GM06990 (cell line): Measurements from ENCODE around the gene DNAH1.

Experiments
- DNase-seq: peaks from one replicate; pipeline ENCODE4 v3.0.0-alpha.2; 2011; ENCODE audit not compliant: insufficient read length; ENCODE audit errors: extremely low read depth
- H3K27me3 ChIP-seq: replicated peaks from 2 replicates; pipeline ENCODE4 v1.6.0; 2011; ENCODE audit warnings: low read length; ENCODE audit not compliant: control insufficient read depth, insufficient read depth
- H3K36me3 ChIP-seq: 2 replicates; pipeline ENCODE4 v1.5.1; 2011; ENCODE audit warnings: low read length; ENCODE audit not compliant: control insufficient read depth, insufficient read depth
- H3K4me3 ChIP-seq: replicated peaks from 2 replicates; pipeline ENCODE4 v1.5.1; 2011; ENCODE audit warnings: low read depth, mild to moderate bottlenecking, control low read depth, low read length
- CTCF ChIP-seq: IDR thresholded peaks from 2 replicates; pipeline ENCODE4 v1.5.1; 2011; ENCODE audit warnings: low read length, control low read depth, mild to moderate bottlenecking, inconsistent platforms; ENCODE audit not compliant: insufficient read depth, poor library complexity, severe bottlenecking

DNAH1 gene

DNA sequence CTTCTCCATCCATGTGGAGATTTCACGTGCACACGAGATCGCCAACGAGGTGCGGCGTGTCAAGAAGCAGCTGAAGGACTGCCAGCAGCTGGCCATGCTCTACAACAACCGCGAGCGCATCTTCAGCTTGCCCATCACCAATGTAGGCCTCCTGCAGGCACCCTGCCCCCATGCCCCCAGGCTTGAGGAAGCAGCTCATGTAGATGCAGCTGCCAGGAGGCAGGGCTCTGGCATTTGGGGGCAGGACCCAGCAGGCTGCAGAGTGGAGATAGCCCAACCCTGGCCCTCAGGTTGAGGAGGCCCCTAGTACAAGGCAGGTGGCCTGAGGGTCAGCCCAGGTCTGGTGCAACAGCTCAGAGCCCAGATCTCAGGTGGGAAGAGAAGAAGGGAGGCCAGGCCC is 36.4 kb downstream of the DNAH1 start:
- no peak for TF ChIP-seq CTCF
- H3K36me3 ChIP-seq = peaks cover 25% of the 10 kb centered on the region
- no peaks in the 10 kb centered on the region for H3K27me3 ChIP-seq
- no peak for DNase-seq
- H3K4me3 ChIP-seq = no peak overlapping the region

DNA sequence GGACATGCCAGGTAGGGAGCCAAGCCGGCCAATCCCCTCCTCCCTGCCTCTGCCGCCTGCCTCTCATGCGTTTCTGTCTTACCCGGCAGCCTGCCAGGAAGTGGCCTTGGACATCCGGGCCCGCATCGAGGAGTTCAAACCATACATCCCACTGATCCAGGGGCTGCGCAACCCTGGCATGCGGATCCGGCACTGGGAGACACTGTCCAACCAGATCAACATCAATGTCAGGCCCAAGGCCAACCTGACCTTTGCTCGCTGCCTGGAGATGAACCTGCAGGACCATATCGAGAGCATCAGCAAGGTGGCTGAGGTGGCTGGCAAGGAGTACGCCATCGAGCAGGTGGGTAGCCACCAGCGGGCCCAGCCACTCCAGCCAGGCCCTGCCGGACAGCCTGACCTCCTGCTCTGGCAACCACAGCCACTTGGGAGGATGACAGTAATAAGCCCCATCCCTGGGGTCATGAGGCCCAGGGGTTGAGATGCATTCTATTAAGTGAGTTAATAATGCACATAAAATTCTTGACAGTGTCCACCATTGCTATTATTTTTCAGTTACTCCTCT is 37.3 kb downstream of the DNAH1 start:
- no peak for TF ChIP-seq CTCF
- peaks cover 25% of the 10 kb centered on the region for H3K36me3 ChIP-seq
- no peak for DNase-seq
- no peak overlapping the region for H3K4me3 ChIP-seq
- H3K27me3 ChIP-seq = no peaks in the 10 kb centered on the region

GRCh38 chr3:52354676-52355075 is 38.6 kb downstream of the DNAH1 start:
- DNase-seq = no peak
- no peak for TF ChIP-seq CTCF
- peaks cover 18% of the 10 kb centered on the region for H3K36me3 ChIP-seq
- H3K4me3 ChIP-seq = no peak overlapping the region
- H3K27me3 ChIP-seq = no peaks in the 10 kb centered on the region

DNA sequence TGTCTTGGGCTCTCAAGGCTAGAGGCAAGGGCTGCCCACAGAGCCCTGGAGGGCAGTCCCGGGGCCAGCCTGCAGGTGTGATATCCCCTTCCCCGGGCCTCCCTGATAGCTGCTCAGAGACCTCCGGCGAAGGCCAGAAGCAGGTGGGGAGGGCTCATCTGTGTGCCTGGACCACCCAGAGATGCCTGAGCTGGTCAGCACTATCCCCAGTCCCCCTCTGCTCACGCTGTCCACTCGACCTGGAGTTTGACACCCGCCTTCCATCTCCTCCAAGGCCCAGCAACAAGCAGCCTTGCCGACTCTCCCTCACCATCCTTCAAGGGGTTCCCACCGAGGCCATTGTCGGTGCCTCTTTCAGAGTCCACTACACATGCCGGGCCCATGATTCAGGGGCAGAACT is 39.4 kb downstream of the DNAH1 start:
- TF ChIP-seq CTCF = no peak
- H3K4me3 ChIP-seq = no peak overlapping the region
- no peak for DNase-seq
- H3K27me3 ChIP-seq = no peaks in the 10 kb centered on the region
- peaks cover 19% of the 10 kb centered on the region for H3K36me3 ChIP-seq

DNA sequence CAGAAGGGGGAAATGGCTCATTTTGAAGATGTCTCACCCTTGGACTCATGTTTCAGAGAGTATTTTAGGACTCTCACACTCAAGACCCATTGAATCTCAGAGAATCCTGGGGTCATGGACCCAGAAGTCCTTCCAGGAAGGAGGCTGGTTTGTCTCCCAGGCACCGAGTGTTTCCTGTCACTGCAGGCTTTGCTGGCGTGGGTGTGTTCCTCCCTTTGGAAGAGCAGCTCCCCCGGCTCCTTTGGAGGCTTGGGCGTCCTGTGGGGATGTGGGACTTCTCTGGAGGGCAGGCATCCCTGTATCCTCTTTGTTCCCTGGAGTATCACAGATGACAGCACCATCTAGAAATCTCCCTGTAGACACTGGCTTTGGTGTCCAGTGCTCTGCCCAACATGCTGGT is 40.0 kb downstream of the DNAH1 start:
- Histone ChIP-seq H3K27me3 (no peaks in the 10 kb centered on the region), H3K4me3 (no peak overlapping the region), H3K36me3 (peaks cover 20% of the 10 kb centered on the region)
- DNase-seq = no peak
- no peak for TF ChIP-seq CTCF
